GM21515 (cell line): ENCODE data around the gene C6orf118.

Experiments used
- ATAC-seq: cut with Tn5 transposase; IDR thresholded peaks from one replicate; pipeline ENCODE4 v1.9.1; 2021; ENCODE audit not compliant: unreplicated experiment

C6orf118 gene

DNA sequence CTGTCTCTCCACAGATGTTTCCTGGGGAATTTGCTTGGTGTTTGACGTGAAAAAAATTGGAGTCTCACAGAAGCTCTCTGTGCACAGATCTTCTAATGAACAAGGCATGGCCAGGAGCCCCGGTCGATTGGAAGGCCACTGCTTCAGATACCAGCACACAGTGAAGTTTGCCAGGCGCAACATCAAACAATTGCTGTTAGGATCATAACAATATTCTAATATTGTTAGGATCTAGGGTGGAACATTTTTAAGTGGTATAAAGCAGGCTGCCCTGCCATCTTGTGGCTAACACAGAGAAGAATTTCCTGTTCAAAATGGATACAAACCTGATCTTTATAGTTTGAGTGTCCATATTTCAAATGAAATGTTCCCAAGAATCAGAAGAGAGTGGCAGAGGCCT lies 64.1 kb downstream of the C6orf118 start:
- ATAC-seq: no peak

DNA sequence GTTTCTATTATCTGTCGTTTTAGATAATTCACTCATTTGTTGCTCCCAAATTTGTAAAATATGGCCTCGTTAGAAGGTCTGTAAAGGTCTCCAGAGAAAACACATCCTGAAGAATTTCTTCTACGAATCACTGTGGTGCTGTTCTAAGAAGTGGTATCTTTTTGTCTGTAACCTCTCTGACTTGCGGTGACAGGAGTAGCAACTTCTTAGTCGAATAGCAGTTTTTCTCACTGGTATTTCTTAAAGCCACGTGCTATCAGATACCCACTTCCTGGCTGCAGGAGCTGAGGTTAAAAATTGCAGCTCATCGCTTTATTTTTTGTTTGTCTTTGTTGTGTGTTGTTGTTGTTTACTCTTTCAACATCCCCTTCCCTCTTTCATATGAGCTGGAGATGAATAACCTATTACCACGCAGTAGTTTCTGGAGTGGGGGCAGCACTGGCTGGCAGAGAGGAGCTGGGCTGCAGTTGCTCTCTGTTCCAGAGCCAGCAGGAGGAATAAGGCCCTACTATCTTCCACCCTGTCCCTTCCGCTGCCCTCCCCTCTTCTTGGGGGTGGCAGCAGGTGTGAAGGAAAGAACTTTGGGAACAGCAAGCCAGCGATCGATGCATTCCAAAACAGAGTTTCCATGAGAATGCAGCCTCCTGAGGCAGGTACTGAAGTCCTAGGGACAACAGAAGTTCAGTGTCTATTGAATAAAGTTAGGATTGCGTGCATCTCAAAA lies 64.7 kb downstream of the C6orf118 start:
- no peak for ATAC-seq

DNA sequence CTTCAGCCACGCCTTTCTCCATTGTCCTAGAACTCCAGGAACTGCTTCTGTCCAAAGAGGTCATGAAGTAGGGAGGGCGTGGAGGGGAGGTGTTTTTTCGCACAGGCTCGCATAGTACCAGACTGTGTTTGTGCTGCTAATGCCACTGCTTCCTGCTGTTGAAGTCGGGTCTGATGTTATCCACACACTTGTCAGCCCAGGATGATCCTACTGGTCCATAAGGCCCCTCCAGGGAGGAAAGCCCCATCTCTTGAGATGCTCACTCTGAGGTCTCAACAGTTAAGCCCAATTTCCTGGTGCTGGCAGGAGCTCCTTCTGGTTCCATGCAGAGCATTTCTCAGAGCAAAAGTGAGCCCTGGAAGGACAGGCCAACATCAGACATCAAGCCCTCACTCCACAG lies 65.6 kb downstream of the C6orf118 start:
- no peak for ATAC-seq

DNA sequence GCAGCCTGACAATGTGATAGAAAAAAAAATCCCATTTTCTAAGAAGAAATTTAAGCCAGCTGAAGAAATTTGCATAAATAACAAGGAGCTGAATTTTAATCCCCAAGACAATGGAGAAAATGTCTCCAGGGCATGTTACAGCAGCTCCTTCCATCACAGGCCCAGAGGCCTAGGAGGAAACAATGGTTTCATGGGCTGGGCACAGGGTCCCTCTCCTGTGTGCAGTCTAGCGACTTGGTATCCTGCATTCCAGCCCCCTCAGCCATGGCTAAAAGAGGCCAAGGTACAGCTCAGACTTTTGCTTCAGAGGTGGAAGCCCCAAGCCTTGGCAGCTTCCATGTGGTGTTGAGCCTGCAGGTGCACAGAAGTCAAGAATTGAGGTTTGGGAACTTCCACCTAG lies 73.1 kb downstream of the C6orf118 start:
- ATAC-seq: no peak

DNA sequence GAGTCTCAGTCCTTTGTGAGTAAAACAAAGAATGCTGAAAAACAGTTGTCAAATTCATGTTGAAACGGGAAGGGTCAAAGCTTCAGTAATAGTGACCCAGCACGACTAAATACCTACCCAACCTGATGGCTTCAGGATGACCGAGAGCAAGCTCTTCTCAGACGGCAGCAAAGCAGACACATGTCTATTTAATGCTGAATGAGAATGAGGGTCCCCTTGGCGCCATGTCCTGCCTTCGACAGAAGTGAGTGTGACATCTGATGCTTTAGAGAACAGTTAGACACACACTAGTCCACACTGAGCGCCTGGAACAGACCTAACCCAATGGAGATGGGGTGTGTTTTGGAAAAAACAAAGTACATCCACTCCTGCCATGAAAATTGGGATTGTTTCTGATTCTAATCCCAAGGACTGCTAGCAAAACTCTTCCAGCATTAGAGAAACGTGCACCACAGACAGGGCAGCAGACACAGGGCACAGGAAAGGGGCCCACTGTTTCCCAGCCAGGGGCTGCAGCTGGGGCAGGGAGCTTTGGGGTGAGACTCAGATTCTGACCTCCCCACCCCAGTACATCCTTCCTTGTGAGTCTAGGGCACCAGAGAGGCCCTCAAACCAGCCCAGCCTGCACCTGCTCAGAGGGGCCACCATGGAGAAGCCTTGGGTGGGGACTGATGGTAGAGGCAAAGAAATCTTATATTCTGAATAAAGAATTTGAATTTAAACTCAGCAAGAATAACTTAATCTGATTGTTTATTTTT lies 76.5 kb downstream of the C6orf118 start:
- no peak for ATAC-seq

DNA sequence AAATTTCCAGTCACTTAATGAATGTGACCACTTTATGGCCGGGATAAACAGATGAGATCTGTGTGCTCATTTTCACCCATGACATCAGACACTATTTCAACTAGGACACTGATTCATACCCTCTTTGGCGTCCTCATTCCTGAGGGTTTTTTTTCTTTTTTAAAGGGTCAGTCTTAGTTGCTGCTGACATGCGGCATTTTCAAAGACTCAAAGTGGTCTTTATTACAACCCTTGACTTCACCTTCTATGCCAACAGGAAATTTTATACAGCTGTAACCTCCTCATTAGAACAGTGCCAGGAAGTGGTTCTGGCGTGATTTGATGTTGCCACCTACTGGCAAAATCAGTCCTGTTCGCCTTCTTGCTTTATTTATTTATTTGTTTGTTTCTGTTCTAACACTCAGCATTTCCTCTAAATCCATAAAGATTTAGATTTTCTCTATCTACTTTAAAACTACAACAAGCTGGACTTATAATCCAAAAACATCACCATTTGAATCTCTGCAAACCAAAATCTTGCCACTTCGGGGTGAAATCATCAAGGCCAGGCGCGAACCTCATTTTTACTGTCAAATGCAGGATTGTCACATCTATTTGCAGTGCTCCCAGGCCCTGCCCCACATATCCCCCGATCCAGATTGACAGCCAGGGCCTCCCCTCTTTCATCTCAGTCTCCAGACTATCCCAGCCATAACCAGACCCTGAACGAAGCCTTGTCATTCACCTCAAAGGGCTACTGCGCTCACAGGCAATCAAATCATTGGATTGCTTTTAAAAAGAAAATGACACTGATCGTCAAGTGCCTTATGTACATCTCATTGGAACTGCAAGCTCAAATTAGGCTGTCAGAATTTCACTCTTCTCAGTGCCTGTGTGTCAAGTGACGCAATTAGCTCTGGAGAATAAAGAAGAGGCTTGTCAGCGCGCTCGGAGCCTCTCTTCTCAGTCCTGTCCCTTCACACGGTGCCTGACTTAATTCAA lies 77.5 kb downstream of the C6orf118 start:
- no peak for ATAC-seq

DNA sequence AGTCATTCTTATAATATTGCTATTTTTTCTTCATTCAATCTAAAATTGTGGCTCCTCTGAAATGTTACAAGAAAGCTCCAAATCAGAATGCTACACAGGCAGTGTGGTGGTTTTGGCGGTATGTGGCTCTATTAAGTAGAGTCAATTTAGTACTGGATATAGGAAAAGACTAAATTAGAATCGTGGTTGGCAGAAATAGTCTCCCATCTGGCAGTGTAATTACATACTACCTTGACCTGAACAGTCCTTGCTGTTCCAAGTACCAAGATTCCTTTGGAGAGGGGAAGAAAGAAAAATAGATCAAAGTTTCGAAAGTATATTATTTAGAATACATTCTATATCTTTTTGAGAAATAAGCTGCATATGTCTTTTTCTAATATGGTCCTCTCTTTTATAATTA lies 78.2 kb downstream of the C6orf118 start:
- no peak for ATAC-seq
